HG02981 (cell line): Measurements from ENCODE around the gene HMGN4.
"Not testable (repeated sequence)": the region's sequence is repeated elsewhere in the genome, so short reads cannot be mapped to it uniquely, and the experiment has no call there.

Experiments
- ATAC-seq: cut with Tn5 transposase; IDR thresholded peaks from one replicate; pipeline ENCODE4 v1.9.1; 2021; ENCODE audit warnings: mild to moderate bottlenecking, moderate library complexity; ENCODE audit not compliant: unreplicated experiment

Gene HMGN4

GRCh38 chr6:26547363-26547762, 9.2 kb downstream of the HMGN4 start:
- not testable (repeated sequence) for ATAC-seq

DNA sequence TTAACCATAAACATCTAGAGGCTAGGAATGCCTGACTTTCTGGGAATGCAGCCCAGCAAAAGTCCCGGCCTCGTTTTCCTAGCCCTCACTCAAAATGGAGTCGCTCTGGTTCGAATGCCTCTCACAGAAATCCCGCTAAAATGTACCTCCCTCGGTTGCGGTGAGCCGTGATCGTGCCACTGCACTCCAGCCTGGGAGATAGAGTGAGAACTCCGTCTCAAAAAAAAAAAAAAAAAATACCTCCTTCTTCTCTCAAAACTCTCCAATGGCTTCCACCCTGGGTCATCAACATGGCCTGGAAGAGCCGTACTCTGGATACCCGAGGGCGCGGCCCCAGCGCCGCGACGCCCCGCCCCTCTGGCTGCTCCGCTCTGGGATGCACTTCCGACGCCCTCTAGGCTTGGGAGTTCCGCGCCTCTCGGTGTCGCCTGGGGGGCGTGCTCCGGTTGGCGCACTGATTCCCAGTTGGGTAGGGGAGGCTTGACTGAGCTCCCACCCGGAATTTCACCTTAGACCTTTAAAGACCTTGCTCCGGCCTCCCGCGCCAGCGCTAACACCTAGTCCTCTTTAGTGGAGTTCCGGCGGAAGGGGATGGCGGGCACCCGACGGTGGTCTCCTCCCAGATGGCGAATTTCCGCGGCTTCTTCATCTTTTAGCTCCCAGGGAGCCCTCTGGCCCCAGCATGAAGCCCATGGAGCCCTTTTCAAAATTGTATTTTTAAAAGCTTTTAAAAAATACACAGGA, 12.3 kb downstream of the HMGN4 start:
- ATAC-seq, result no peak

GRCh38 chr6:26552205-26552604, 14.0 kb downstream of the HMGN4 start:
- ATAC-seq, result no peak

GRCh38 chr6:26552640-26553188, 14.5 kb downstream of the HMGN4 start:
- no peak for ATAC-seq

GRCh38 chr6:26553264-26553634, 15.1 kb downstream of the HMGN4 start:
- peak; percentile 49 for ATAC-seq

DNA sequence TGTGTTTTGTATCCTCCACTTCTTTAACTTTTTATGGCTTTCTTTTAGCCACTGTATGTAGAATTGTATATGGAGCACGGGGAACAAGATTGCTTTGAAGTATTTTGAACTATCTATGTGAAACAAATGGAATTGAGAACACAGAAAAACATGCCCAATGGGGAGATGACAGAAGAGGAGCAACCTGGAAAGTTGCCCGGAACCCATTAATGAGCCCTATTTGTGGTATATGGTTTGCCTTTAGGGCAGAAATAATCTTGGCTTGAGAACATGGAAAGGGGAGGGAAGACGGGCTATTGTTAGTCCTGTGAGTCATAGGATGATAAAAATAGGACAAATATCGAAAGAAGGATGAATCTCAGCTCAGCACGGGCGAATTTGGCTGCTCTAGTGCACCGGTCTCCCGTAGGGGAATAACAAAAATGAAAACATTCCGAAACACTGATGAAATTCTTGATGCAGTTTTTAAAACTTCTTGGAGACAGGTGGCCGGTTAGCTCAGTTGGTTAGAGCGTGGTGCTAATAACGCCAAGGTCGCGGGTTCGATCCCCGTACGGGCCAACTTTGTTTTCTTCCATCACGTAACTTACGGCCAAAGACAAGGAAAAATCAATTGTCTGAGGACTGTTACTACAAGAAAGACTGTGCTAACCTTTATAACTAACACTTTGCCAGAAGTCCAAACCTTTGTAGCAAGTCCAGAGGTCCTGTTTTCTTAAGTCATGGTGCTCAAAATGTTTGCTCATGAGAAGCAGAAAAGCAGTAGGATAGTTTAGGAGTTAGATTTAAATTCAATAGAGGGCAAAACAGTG, 15.7 kb downstream of the HMGN4 start:
- ATAC-seq, result peak; percentile 19

- ATAC-seq, result no peak
Measured at GRCh38 chr6:26554447-26554696, 16.2 kb downstream of the HMGN4 start.

GRCh38 chr6:26554697-26555504, 16.7 kb downstream of the HMGN4 start:
- no peak for ATAC-seq

GRCh38 chr6:26555505-26556262, 17.5 kb downstream of the HMGN4 start:
- no peak for ATAC-seq

DNA sequence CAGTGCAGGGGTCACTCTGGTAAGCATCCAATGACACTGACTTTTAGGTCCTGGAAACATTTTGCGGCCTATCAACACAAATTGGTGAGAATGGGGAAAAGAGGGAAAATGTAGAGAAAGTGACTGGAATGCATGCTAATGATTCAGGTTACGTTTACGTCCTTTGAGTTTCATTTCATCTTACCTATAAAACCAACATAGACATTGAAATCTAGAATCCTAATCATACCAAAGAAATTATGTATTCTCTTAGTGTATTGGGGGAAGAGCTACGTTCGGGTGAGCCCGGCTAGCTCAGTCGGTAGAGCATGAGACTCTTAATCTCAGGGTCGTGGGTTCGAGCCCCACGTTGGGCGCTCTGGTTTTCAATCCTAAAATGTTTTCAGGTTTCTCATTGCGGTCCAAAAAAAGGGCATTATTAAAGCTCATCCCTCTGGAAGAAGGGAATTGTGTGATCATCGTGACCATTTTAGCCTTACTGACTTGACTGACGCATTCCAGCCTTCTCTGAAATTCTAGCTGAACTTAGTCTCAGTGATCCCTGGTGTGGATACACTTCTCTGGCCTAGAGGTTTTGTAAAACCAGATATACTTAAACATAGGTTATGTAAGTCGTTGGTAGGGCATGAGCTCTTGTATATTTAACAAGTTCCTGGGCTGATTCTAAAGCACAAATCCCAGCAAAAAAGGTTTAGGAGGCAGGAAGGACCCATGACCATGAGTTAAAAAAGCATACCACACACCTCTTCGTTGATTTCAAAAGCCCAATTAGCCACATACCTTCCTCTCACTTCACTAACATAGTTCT, 18.3 kb downstream of the HMGN4 start:
- no peak for ATAC-seq

DNA sequence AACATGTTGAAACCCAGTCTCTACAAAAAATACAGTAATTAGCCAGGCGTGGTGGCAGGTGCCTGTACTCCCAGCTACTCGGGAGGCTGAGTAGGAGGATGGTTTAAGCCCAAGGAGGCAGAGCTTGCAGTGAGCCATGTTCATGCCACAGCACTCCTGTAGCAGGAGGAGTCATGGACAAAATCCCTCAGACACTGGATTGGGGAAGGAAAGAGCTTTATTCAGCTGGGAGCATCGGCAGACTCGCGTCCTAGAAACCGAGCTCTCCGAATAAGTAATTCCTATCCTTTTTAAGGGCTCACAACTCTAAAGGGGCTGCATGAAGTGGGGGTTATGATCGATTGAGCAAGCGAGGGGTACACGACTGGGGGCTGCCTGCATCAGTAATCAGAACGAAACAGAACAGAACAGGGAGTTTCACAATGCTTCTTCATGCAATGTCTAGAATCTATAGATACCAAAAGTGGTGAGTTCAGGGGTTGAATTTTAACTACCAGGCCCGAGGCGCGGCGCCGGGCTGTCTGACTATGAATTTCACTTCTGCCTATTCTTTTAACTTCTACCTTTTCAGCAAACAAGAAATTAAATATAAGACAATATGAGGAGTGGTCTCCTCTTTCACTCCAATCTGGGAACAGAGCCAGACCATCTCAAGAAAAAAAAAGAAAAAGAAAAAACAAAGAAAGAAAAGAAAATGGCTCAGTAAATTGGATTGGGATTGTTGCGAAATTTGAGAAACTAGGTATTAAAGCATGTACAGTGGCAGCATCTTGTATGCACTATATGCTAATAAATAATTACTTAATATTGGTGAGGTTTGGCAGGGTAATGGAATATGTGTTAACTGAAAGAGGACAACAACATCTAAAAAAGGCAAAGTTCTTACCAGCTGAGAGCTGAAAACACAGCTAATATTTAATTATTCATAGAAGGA, 23.6 kb downstream of the HMGN4 start:
- no peak for ATAC-seq

- no peak for ATAC-seq
Measured at GRCh38 chr6:26563488-26563887, 25.3 kb downstream of the HMGN4 start.

DNA sequence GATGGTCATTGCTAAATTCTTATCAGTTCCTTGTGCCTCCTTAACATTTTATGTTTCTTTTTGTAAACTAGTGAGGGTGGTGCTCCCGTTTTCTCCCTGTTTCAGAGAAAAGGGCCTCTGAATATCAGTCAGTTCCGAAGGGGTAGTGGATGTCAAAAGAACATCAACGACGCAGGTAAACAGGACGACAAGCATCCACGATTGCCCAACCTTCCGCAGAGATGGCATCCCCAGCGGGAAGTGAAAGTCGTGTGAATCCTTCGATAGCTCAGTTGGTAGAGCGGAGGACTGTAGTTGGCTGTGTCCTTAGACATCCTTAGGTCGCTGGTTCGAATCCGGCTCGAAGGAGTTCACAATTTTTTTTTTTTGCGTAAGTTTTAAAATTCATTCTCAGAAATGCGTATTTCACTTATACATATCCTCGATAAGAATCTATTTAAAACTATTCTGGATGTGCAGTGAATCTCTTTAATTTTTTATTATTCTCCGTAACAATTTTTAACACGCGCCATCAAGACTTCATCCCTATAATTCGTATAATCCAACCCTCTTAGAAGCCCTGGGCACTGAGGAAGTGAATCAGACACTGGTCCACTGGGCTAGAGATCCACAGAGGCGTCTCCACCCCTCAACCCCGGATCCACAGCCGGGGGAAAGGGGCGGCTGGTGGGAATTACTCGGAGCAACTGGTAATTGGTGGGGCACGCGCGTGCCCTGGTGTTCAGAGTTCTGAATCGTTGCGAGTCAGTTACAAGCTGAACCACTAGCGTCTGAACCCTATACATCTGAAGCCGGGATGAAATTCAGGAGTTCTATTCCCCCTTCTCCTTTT, 30.7 kb downstream of the HMGN4 start:
- peak; percentile 34 for ATAC-seq

DNA sequence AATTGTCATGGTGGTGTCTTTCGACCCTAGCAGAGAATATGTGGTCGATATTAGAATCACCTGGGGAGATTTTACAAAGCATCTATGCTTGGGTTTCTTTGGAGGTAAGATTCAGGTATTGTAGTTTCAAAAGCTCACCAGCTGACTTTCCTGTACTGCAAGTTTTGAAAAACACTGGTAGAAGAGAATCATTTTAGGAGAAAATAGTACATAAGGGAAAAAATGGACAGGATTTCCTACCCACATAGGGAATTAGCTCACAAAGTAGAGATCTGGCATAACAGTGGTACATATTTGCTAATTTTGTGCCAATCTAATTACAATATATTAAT, 31.2 kb downstream of the HMGN4 start:
- ATAC-seq, result no peak

GRCh38 chr6:26570027-26570809, 32.1 kb downstream of the HMGN4 start:
- no peak for ATAC-seq

GRCh38 chr6:26571592-26572296, 33.6 kb downstream of the HMGN4 start:
- ATAC-seq, result no peak

DNA sequence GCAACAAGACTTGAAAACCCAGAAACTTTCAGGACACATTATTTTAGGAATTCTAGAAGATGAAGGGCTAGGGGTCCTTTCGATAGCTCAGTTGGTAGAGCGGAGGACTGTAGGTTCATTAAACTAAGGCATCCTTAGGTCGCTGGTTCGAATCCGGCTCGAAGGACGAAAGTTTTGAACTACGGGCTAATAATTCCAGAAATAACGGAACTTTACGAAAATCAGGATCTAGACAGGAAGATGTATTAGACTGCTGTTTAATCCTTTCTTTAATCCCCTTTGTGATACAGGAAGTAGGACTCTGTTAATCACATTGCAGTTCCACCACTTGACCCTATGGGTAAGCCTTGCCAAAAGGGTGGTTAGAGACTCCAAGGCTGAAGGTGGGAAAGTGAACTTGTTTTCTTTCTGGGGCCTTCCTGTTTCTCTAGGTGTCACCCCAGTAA, 37.4 kb downstream of the HMGN4 start:
- no peak for ATAC-seq
